Vagina (tissue), 2 donors: Measurements from ENCODE around the gene MT1H. TPM values are rescaled to one million over a fixed set of nuclear protein-coding genes. Genes with fewer than 3 reads are reported as not detected.
A peak's percentile ranks its signal among the peaks of the same experiment; 100 is the strongest.

Experiments
- DNase-seq, 2 donors: peaks; one replicate each; pipeline ENCODE4 v3.0.0-alpha.2; 2017; ENCODE audit errors: extremely low spot score in 2 of 2
- H3K27ac ChIP-seq: fragments of 200-600 bp; sonication (generic); one replicate; pipeline ENCODE4 v1.5.1; 2019
- H3K27me3 ChIP-seq: fragments of 200-600 bp; sonication (generic); one replicate; pipeline ENCODE4 v1.5.1; 2019
- H3K36me3 ChIP-seq, 2 donors: fragments of 200-600 bp; sonication (generic); one replicate each; pipeline ENCODE4 v1.5.1; 2017 to 2019
- H3K4me1 ChIP-seq: fragments of 200-600 bp; sonication (generic); one replicate; pipeline ENCODE4 v1.5.1; 2019
- H3K4me3 ChIP-seq, 2 donors: fragments of 200-600 bp; sonication (generic); 1 replicate in 1 of 2; 2 replicates in 1 of 2; pipeline ENCODE4 v1.5.1; 2016 to 2019
- H3K9me3 ChIP-seq: fragments of 200-600 bp; sonication (generic); one replicate; pipeline ENCODE4 v1.5.1; 2019
- POLR2A ChIP-seq, 2 donors: fragments of 450-650 bp; IDR thresholded peaks; one replicate each; pipeline ENCODE4 v1.6.1; 2017; ENCODE audit warnings: antibody characterized with exemption in 2 of 2, mild to moderate bottlenecking in 2 of 2, moderate library complexity in 2 of 2
- POLR2AphosphoS5 ChIP-seq, 2 donors: sonication (generic); formaldehyde crosslinking; IDR thresholded peaks; one replicate each; pipeline ENCODE4 v1.9.0; 2017; ENCODE audit warnings: antibody characterized with exemption in 2 of 2, mild to moderate bottlenecking in 2 of 2, low read depth in 1 of 2; ENCODE audit not compliant: insufficient read depth in 1 of 2
- intact Hi-C: fragments of 100-400 bp; cut with DNase I; formaldehyde crosslinking; loops from one replicate; pipeline ENCODE4 v1.15.1; 2023
- total RNA-seq: library from RNA; depleted of rRNA; stranded (reverse); fragments of >200 nt; gene quantifications from one replicate; pipeline ENCODE4 v1.2.3, GENCODE V29; 2016
- TF ChIP-seq, protein P1 (sequence below), 3 experiments: fragments of 450-650 bp in 2 of 3; fragments of 200-600 bp in 1 of 3; sonication (generic) in 1 of 3; IDR thresholded peaks; one replicate each; pipeline ENCODE4 v1.5.1; 2017 to 2019; ENCODE audit warnings: antibody characterized with exemption in 3 of 3, mild to moderate bottlenecking in 2 of 3, moderate library complexity in 2 of 3

MT1H gene
- total RNA-seq, 1 donor from 2014 or later: not detected

DNA sequence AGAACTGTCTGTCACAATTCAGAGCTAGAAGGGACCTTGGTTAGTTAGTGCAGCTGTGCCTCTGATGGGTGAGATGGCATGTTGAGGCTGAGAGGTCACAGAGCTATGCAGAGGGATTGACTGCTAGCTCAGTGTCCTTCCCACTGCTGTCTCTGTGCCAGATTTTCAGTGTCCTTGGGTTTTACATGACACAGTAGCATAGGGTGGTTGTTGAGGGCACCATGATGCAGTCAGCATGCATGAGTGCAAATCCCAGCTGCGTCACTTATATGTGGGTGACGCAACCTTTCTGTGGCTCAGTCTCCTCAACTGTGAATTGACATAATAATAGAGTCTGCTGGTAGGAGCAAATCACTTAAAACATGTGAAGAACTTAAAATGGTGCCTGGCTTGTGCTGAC lies 28.4 kb upstream of the MT1H start:
- peaks cover 22% of the 10 kb centered on the region for H3K4me1 ChIP-seq

DNA sequence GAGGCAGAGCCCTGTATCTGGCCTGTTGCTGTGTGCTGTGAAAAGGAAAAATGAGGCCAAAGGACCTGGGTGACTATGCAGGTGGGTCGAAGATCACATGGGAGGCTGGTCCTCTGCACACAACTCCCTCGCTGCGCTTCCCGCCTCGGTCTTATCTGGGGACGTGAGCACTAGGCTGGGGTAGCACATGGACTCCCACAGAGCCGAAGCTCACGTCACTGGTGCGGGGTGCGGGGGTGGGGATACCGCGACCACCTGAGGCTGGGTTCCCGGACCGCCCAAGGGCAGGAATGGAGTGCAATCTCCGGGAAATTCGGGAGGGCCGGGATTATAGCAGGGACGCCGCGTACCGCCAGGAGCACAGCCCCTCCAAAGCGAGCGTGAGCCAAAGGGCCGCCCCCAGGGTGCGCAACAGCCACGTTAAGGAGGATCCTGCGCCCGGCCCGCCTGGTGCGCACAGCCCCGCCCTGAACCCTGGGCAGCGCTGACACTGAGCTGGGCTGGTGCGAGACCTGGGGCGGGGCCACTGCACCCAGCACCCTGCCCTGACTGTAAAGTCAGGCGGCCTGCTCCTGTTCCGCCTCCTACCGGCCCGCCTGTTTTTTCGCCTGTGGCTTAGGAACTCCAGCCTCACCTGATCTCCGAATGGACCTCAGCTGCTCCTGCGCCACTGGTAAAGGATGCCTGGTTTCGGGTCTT lies 26.4 kb upstream of the MT1H start:
- TF ChIP-seq, protein P1, sequence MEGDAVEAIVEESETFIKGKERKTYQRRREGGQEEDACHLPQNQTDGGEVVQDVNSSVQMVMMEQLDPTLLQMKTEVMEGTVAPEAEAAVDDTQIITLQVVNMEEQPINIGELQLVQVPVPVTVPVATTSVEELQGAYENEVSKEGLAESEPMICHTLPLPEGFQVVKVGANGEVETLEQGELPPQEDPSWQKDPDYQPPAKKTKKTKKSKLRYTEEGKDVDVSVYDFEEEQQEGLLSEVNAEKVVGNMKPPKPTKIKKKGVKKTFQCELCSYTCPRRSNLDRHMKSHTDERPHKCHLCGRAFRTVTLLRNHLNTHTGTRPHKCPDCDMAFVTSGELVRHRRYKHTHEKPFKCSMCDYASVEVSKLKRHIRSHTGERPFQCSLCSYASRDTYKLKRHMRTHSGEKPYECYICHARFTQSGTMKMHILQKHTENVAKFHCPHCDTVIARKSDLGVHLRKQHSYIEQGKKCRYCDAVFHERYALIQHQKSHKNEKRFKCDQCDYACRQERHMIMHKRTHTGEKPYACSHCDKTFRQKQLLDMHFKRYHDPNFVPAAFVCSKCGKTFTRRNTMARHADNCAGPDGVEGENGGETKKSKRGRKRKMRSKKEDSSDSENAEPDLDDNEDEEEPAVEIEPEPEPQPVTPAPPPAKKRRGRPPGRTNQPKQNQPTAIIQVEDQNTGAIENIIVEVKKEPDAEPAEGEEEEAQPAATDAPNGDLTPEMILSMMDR (IDR thresholded peaks at IDR 0.05): no peak
- TF ChIP-seq POLR2AphosphoS5 (IDR thresholded peaks at IDR 0.05; ENCODE audit: insufficient read depth in 1 of 2, low read depth in 1 of 2) (peak; percentile 48 to 67), POLR2A (IDR thresholded peaks at IDR 0.05) (no peak)
- peaks cover 20% of the 10 kb centered on the region for H3K4me1 ChIP-seq
- no peaks in the 10 kb centered on the region for H3K36me3 ChIP-seq
- H3K9me3 ChIP-seq: no peaks in the 10 kb centered on the region
- peak overlapping the region; percentile 27 to 35 for H3K4me3 ChIP-seq
- H3K27ac ChIP-seq: no peak overlapping the region
- H3K27me3 ChIP-seq: no peaks in the 10 kb centered on the region
- no peak for DNase-seq
- intact Hi-C loops: no loop called here

More for the DNA sequence above, 28.4 kb upstream of the MT1H start:
- intact Hi-C loops: no loop called here
- H3K27ac ChIP-seq: no peak overlapping the region
- no peak for DNase-seq
- H3K4me3 ChIP-seq: no peak overlapping the region
- H3K9me3 ChIP-seq: no peaks in the 10 kb centered on the region
- TF ChIP-seq POLR2A (IDR thresholded peaks at IDR 0.05): no peak
- TF ChIP-seq POLR2AphosphoS5 (IDR thresholded peaks at IDR 0.05; ENCODE audit: insufficient read depth in 1 of 2, low read depth in 1 of 2): no peak
- TF ChIP-seq, protein P1 (IDR thresholded peaks at IDR 0.05): no peak
- no peaks in the 10 kb centered on the region for H3K36me3 ChIP-seq
- no peaks in the 10 kb centered on the region for H3K27me3 ChIP-seq

DNA sequence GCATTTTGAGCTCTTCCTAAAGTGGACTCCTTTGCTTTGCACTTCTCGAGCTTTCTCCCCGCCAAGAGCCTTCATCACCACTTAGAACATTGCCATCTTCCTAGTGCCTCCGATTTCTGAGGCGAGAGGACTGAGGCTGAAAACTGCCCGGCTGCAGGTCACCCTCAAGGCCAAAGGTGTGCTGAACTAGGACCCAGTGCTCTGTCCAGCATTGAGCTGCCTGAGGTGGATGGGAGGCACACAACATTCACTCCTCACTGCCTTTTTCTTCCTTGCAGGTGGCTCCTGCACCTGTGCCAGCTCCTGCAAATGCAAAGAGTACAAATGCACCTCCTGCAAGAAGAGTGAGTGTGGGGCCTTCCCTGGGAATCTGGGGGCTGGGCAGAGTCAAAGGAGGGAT lies 25.8 kb upstream of the MT1H start:
- Histone ChIP-seq H3K4me1 (peaks cover 14% of the 10 kb centered on the region), H3K27ac (no peak overlapping the region), H3K36me3 (no peaks in the 10 kb centered on the region), H3K4me3 (peak overlapping the region; percentile 27 to 35), H3K27me3 (no peaks in the 10 kb centered on the region), H3K9me3 (no peaks in the 10 kb centered on the region)
- no peak for DNase-seq
- TF ChIP-seq, protein P1 (IDR thresholded peaks at IDR 0.05): no peak
- TF ChIP-seq POLR2A (IDR thresholded peaks at IDR 0.05) (no peak), POLR2AphosphoS5 (IDR thresholded peaks at IDR 0.05; ENCODE audit: insufficient read depth in 1 of 2, low read depth in 1 of 2) (no peak)
- intact Hi-C loops: no loop called here

DNA sequence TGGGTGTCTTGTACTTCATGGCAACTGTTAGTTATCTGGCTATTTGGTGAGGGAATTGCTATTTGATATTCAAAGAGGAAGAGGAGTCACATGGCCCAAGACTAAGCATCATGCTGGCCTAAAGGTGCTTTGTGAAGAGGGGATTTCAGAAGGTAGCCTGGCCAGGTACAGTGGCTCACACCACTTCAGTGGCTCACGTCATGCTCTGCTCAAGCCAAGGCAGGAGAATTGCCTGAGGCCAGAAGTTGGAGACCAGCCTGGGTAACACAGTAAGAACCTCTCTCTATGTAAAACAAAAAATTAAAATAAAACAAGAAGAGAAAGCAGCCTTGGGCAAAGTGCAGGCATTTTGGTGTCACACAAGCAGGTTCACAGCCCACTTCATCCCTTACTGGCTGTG lies 24.3 kb upstream of the MT1H start:
- Histone ChIP-seq H3K36me3 (no peaks in the 10 kb centered on the region), H3K27ac (no peak overlapping the region), H3K27me3 (no peaks in the 10 kb centered on the region), H3K4me1 (peaks cover 12% of the 10 kb centered on the region), H3K9me3 (no peaks in the 10 kb centered on the region), H3K4me3 (no peak overlapping the region)
- no peak for DNase-seq
- intact Hi-C loops: no loop called here
- TF ChIP-seq, protein P1 (IDR thresholded peaks at IDR 0.05): no peak
- TF ChIP-seq POLR2A (IDR thresholded peaks at IDR 0.05) (no peak), POLR2AphosphoS5 (IDR thresholded peaks at IDR 0.05; ENCODE audit: insufficient read depth in 1 of 2, low read depth in 1 of 2) (no peak)

DNA sequence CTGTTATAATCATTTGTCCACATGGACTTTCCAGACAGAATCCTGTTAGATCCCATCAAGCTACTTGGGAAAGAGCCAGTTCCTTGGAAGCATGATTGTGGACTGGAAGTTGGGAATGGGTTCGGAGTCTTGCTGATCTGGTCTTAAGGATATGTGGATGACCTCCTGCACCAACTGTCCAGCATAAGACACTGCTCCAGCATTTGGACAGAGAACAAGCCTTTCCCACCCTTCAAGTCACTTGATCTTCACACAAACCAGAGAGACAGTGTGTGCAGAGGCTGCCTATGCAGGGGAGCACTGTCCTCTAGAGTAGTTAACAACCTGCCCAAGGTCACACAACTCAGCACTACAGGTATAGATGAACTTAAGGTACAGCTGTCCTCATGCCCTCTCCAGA lies 23.8 kb upstream of the MT1H start:
- Histone ChIP-seq H3K9me3 (no peaks in the 10 kb centered on the region), H3K27ac (no peak overlapping the region), H3K36me3 (no peaks in the 10 kb centered on the region), H3K4me3 (no peak overlapping the region), H3K4me1 (peaks cover 12% of the 10 kb centered on the region), H3K27me3 (no peaks in the 10 kb centered on the region)
- intact Hi-C loops: no loop called here
- TF ChIP-seq POLR2AphosphoS5 (IDR thresholded peaks at IDR 0.05; ENCODE audit: insufficient read depth in 1 of 2, low read depth in 1 of 2): no peak
- TF ChIP-seq, protein P1 (IDR thresholded peaks at IDR 0.05): no peak
- no peak for TF ChIP-seq POLR2A (IDR thresholded peaks at IDR 0.05)
- DNase-seq: no peak
